DMS 273 (cell line): ENCODE data around the gene WDR70.
A peak's percentile ranks its signal among the peaks of the same experiment; 100 is the strongest.

Source experiments
- DNase-seq: peaks from one replicate; lab custom pipeline; 2025; ENCODE audit not compliant: unreplicated experiment; lab: John Stamatoyannopoulos, UW

Gene WDR70

GRCh38 chr5:37717613-37718431, 338.7 kb downstream of the WDR70 start:
- DNase-seq, result peak; percentile 89

GRCh38 chr5:37720550-37720952, 341.4 kb downstream of the WDR70 start:
- DNase-seq, result no peak

GRCh38 chr5:37721447-37721871, 342.3 kb downstream of the WDR70 start:
- DNase-seq, result no peak

GRCh38 chr5:37722236-37723161, 343.4 kb downstream of the WDR70 start:
- peak; percentile 47 for DNase-seq

GRCh38 chr5:37723162-37723961, 344.2 kb downstream of the WDR70 start:
- DNase-seq, result peak; percentile 51

GRCh38 chr5:37724395-37725125, 345.4 kb downstream of the WDR70 start:
- no peak for DNase-seq

GRCh38 chr5:37725185-37725584, 346.1 kb downstream of the WDR70 start:
- DNase-seq, result no peak

- DNase-seq, result no peak
Observed at GRCh38 chr5:37727238-37727637, 348.1 kb downstream of the WDR70 start.

GRCh38 chr5:37730896-37731455, 351.9 kb downstream of the WDR70 start:
- DNase-seq, result no peak

GRCh38 chr5:37734114-37734513, 355.0 kb downstream of the WDR70 start:
- DNase-seq, result no peak

GRCh38 chr5:37735649-37736347, 356.7 kb downstream of the WDR70 start:
- DNase-seq, result peak; percentile 23

GRCh38 chr5:37736397-37736796, 357.3 kb downstream of the WDR70 start:
- no peak for DNase-seq

GRCh38 chr5:37737326-37738056, 358.4 kb downstream of the WDR70 start:
- DNase-seq, result no peak

- DNase-seq, result peak; percentile 44
Observed at GRCh38 chr5:37738057-37738691, 359.1 kb downstream of the WDR70 start.

- DNase-seq, result no peak
Observed at GRCh38 chr5:37738865-37739488, 359.9 kb downstream of the WDR70 start.

- no peak for DNase-seq
Observed at GRCh38 chr5:37739817-37740261, 360.7 kb downstream of the WDR70 start.

- DNase-seq, result no peak
Observed at GRCh38 chr5:37740331-37741066, 361.4 kb downstream of the WDR70 start.
